B cell (primary cell): Measurements from ENCODE around the gene OR10AD1. TPM values are rescaled to one million over a fixed set of nuclear protein-coding genes. Genes with fewer than 3 reads are reported as not detected.

Source experiments
- ATAC-seq: fragments of 200-7000 bp; cut with Tn5 transposase; one replicate; pipeline ENCODE4 v1.10.0; 2021; ENCODE audit warnings: low read depth, mild to moderate bottlenecking, moderate number of reproducible peaks, moderate library complexity
- CTCF ChIA-PET: fragments of 350-600 bp; sonication (Branson Sonifier 250); formaldehyde crosslinking; loops from one replicate; lab custom pipeline; 2021; ENCODE audit warnings: antibody characterized with exemption, inconsistent platforms; lab: Charles Lee
- POLR2A ChIA-PET: fragments of 350-600 bp; sonication (Branson Sonifier 250); formaldehyde crosslinking; loops from one replicate; lab custom pipeline; 2021; ENCODE audit warnings: antibody characterized with exemption; lab: Charles Lee
- DNase-seq: peaks from one replicate; pipeline ENCODE4 v3.0.0; 2013
- H2AFZ ChIP-seq: 2 replicates; pipeline ENCODE4 v1.6.1; 2012; ENCODE audit warnings: mild to moderate bottlenecking, low read depth, low read length; ENCODE audit not compliant: insufficient read depth, poor library complexity, severe bottlenecking
- H3K27ac ChIP-seq, 2 donors: 1 replicate in 1 of 2; 2 replicates in 1 of 2; pipeline ENCODE4 v1.5.1; 2012 to 2013; ENCODE audit warnings: low read length in 2 of 2, mild to moderate bottlenecking in 2 of 2, moderate library complexity in 1 of 2
- H3K27me3 ChIP-seq, 4 experiments: fragments of 200-600 bp in 1 of 4; sonication (generic) in 1 of 4; replicated peaks in 1 of 4; 1 replicate in 2 of 4; 2 replicates in 2 of 4; pipeline versions ENCODE4 v1.6.1 to v1.7.0; 2013 to 2016; ENCODE audit warnings: low read length in 3 of 4, mild to moderate bottlenecking in 2 of 4, mixed read lengths in 1 of 4, moderate library complexity in 1 of 4; ENCODE audit not compliant: insufficient read depth in 4 of 4, control insufficient read depth in 3 of 4; ENCODE audit errors: control extremely low read depth in 1 of 4
- H3K36me3 ChIP-seq, 2 experiments: replicated peaks in 1 of 2; 1 replicate in 1 of 2; 2 replicates in 1 of 2; pipeline versions ENCODE4 v1.6.1 to v1.7.1; 2013; ENCODE audit warnings: low read length in 1 of 2; ENCODE audit not compliant: insufficient read depth in 2 of 2, control insufficient read depth in 1 of 2; ENCODE audit errors: control extremely low read depth in 1 of 2, extremely low read depth in 1 of 2
- H3K4me1 ChIP-seq, 2 donors: fragments of 200-600 bp in 1 of 2; sonication (generic) in 1 of 2; 1 replicate in 1 of 2; 2 replicates in 1 of 2; pipeline versions ENCODE4 v1.5.1 to v1.6.1; 2013 to 2017; ENCODE audit warnings: low read length in 2 of 2; ENCODE audit not compliant: control insufficient read depth in 2 of 2, insufficient read depth in 2 of 2
- H3K4me2 ChIP-seq: replicated peaks from 2 replicates; pipeline ENCODE3; 2012; ENCODE audit warnings: mild to moderate bottlenecking, low read depth, low read length; ENCODE audit not compliant: poor library complexity, severe bottlenecking
- H3K4me3 ChIP-seq, 5 experiments: fragments of 200-600 bp in 1 of 5; sonication (generic) in 1 of 5; 1 replicate in 3 of 5; 2 replicates in 2 of 5; pipeline versions ENCODE4 v1.5.1 to v1.7.0; 2011 to 2016; ENCODE audit warnings: low read length in 4 of 5, mild to moderate bottlenecking in 4 of 5, low read depth in 2 of 5, control low read depth in 1 of 5, moderate library complexity in 1 of 5; ENCODE audit not compliant: insufficient read depth in 1 of 5; ENCODE audit errors: control extremely low read depth in 1 of 5, extremely low read depth in 1 of 5
- H3K79me2 ChIP-seq: fragments of 200-600 bp; sonication (generic); one replicate; pipeline ENCODE4 v1.6.0; 2016; ENCODE audit warnings: low read length; ENCODE audit not compliant: control insufficient read depth, insufficient read depth
- H3K9ac ChIP-seq: fragments of 200-600 bp; sonication (generic); 2 replicates; pipeline ENCODE4 v1.6.1; 2017; ENCODE audit warnings: mild to moderate bottlenecking, low read length, moderate library complexity
- H3K9me3 ChIP-seq, 3 donors: one replicate each; pipeline versions ENCODE4 v1.6.1 to v1.7.1; 2013; ENCODE audit warnings: low read length in 2 of 3; ENCODE audit not compliant: control insufficient read depth in 2 of 3, insufficient read depth in 1 of 3; ENCODE audit errors: control extremely low read depth in 1 of 3
- H4K20me1 ChIP-seq: 2 replicates; pipeline ENCODE4 v1.6.0; 2012; ENCODE audit warnings: mild to moderate bottlenecking, low read length; ENCODE audit not compliant: insufficient read depth, control insufficient read depth, poor library complexity, severe bottlenecking
- H3K27ac Mint-ChIP-seq: one replicate; pipeline ENCODE4 v1.8.0; 2021; ENCODE audit warnings: mixed read lengths
- H3K27me3 Mint-ChIP-seq: one replicate; pipeline ENCODE4 v1.8.0; 2021; ENCODE audit warnings: mixed read lengths
- H3K4me1 Mint-ChIP-seq: one replicate; pipeline ENCODE4 v1.8.0; 2021; ENCODE audit warnings: mixed read lengths
- H3K4me3 Mint-ChIP-seq: one replicate; pipeline ENCODE4 v1.8.0; 2021; ENCODE audit warnings: mixed read lengths
- H3K9me3 Mint-ChIP-seq: one replicate; pipeline ENCODE4 v1.8.0; 2022; ENCODE audit warnings: mixed read lengths; ENCODE audit not compliant: insufficient read depth
- CTCF ChIP-seq: fragments of 200-600 bp; IDR thresholded peaks from one replicate; pipeline ENCODE4 v1.8.0; 2022; ENCODE audit warnings: antibody characterized with exemption, mild to moderate bottlenecking
- EZH2 ChIP-seq: IDR thresholded peaks from 2 replicates; pipeline ENCODE4 v1.6.1; 2012; ENCODE audit warnings: borderline replicate concordance, low read depth, mild to moderate bottlenecking, moderate library complexity, low read length; ENCODE audit not compliant: insufficient read depth, poor library complexity, severe bottlenecking
- WGBS: methylation state at CpG from one replicate; pipeline ENCODE4 v1.1.5; 2013; ENCODE audit warnings: missing lambda C conversion rate; ENCODE audit not compliant: insufficient coverage; 5-methylcytosine and 5-hydroxymethylcytosine counted together
- intact Hi-C: fragments of 100-400 bp; cut with micrococcal nuclease; formaldehyde crosslinking; loops from one replicate; pipeline ENCODE4 v1.10.0; 2022
- polyA plus RNA-seq: library from polyadenylated mRNA; depleted of rRNA; stranded (reverse); fragments of >200 nt; gene quantifications from 2 replicates; pipeline ENCODE4 v1.2.3, GENCODE V29; 2012
- total RNA-seq, 2 donors: library from RNA; stranded (reverse); fragments of 120-200 nt in 1 of 2; gene quantifications; 1 replicate in 1 of 2; 2 replicates in 1 of 2; pipeline versions ENCODE4 v1.2.3 to v1.2.4, GENCODE V29; 2013 to 2022

OR10AD1 gene
- total and polyA plus RNA-seq, 2 donors (not counting 1 experiment from before 2014, with no cell fraction given): not detected

GRCh38 chr12:48182631-48183030, 20.5 kb downstream of the OR10AD1 start:
- no peaks in the 10 kb centered on the region for H4K20me1 ChIP-seq
- TF ChIP-seq CTCF (no peak), EZH2 (no peak)
- H3K9me3 Mint-ChIP-seq: no peaks in the 10 kb centered on the region
- peak overlapping the region; percentile 84 for H3K27ac Mint-ChIP-seq
- no peaks in the 10 kb centered on the region for H3K36me3 ChIP-seq
- no peak overlapping the region for H3K27ac ChIP-seq
- H3K27me3 Mint-ChIP-seq: peaks cover 44% of the 10 kb centered on the region
- DNase-seq (no peak), ATAC-seq (no peak)
- peak overlapping the region; percentile 92 for H2AFZ ChIP-seq
- no CpG with 5 or more reads among the region's 7 CpGs for WGBS
- H3K4me1 Mint-ChIP-seq: peaks cover 28% of the 10 kb centered on the region
- H3K4me3 Mint-ChIP-seq: peak overlapping the region; percentile 98
- H3K79me2 ChIP-seq: no peaks in the 10 kb centered on the region
- intact Hi-C loops: loop anchor here (1.0 to 10.0 kb wide), 6 partner anchors 16 to 478 kb away; partner anchors contain the start of genes ASB8, RPAP3, TMEM106C and ZNF641
- POLR2A ChIA-PET: interaction anchor here (0.7 to 1.1 kb wide), 4 partner anchors 15 to 63 kb away, joined by 3 to 6 read pairs (median 4); partner anchors contain the start of genes ASB8 and PFKM
- H3K4me2 ChIP-seq: peak overlapping the region; percentile 92
- peak overlapping the region; percentile 79 for H3K9ac ChIP-seq
- peak overlapping the region; percentile 69 to 90 (median 77) for H3K4me3 ChIP-seq
- H3K4me1 ChIP-seq: peaks cover 27 to 29% of the 10 kb centered on the region in 2 donors
- H3K9me3 ChIP-seq: peaks cover 0 to 4% (median 0%) of the 10 kb centered on the region in 3 donors
- CTCF ChIA-PET: interaction anchor here (0.8 to 3.4 kb wide), 12 partner anchors 9 to 436 kb away, joined by 3 to 26 read pairs (median 4); partner anchors contain the start of gene ASB8
- peaks cover 0 to 40% (median 17%) of the 10 kb centered on the region in 4 experiments for H3K27me3 ChIP-seq

- H3K4me3 ChIP-seq: no peak overlapping the region
- H3K9me3 Mint-ChIP-seq: no peaks in the 10 kb centered on the region
- H3K4me1 Mint-ChIP-seq: peaks cover 28% of the 10 kb centered on the region
- H3K79me2 ChIP-seq: no peaks in the 10 kb centered on the region
- peak overlapping the region; percentile 56 for H3K27ac Mint-ChIP-seq
- POLR2A ChIA-PET: no interaction called here
- CTCF ChIA-PET: interaction anchor here (1.7 to 2.9 kb wide), 2 partner anchors 8 to 16 kb away, joined by 9 to 13 read pairs; no protein-coding TSS in a partner anchor
- no peak overlapping the region for H2AFZ ChIP-seq
- ATAC-seq (no peak), DNase-seq (no peak)
- no peaks in the 10 kb centered on the region for H3K36me3 ChIP-seq
- H3K27me3 Mint-ChIP-seq: peaks cover 59% of the 10 kb centered on the region
- H4K20me1 ChIP-seq: no peaks in the 10 kb centered on the region
- H3K27ac ChIP-seq: no peak overlapping the region
- intact Hi-C loops: loop anchor here (5.0 to 10.0 kb wide), 2 partner anchors 171 to 476 kb away; partner anchors contain the start of genes RPAP3 and ZNF641
- H3K9me3 ChIP-seq: peaks cover 0 to 4% (median 0%) of the 10 kb centered on the region in 3 donors
- TF ChIP-seq CTCF: no peak
- no peak for TF ChIP-seq EZH2
- peaks cover 27 to 29% of the 10 kb centered on the region in 2 donors for H3K4me1 ChIP-seq
- H3K4me2 ChIP-seq: no peak overlapping the region
- 100% methylated on average over 2 of the region's 2 CpGs for WGBS
- no peak overlapping the region for H3K4me3 Mint-ChIP-seq
- H3K9ac ChIP-seq: no peak overlapping the region
- H3K27me3 ChIP-seq: peaks cover 0 to 36% (median 22%) of the 10 kb centered on the region in 4 experiments
These were observed 22.1 kb downstream of the OR10AD1 start for GRCh38 chr12:48180857-48181495.
